ENCODE data around the gene CERS3.

DNA sequence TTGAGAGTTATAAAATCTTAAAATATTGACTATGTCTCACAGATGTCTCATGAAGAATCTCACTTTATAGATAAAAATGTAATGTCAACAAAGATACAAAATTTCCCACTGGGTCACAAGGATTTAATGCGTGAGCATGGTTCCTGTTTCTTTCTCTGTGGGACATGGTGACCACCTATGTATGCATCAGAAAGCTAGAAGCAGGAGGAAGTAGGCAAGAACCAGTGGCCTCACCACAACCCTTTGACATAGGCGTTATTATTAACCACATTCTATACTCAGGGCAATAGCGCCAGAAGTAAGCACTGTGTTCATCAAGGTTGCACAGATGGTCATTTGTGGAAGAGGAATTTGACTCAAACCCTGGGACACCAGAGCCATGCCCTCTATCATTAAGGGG, 175.3 kb downstream of the CERS3 start:
- TF ChIP-seq, protein P1, sequence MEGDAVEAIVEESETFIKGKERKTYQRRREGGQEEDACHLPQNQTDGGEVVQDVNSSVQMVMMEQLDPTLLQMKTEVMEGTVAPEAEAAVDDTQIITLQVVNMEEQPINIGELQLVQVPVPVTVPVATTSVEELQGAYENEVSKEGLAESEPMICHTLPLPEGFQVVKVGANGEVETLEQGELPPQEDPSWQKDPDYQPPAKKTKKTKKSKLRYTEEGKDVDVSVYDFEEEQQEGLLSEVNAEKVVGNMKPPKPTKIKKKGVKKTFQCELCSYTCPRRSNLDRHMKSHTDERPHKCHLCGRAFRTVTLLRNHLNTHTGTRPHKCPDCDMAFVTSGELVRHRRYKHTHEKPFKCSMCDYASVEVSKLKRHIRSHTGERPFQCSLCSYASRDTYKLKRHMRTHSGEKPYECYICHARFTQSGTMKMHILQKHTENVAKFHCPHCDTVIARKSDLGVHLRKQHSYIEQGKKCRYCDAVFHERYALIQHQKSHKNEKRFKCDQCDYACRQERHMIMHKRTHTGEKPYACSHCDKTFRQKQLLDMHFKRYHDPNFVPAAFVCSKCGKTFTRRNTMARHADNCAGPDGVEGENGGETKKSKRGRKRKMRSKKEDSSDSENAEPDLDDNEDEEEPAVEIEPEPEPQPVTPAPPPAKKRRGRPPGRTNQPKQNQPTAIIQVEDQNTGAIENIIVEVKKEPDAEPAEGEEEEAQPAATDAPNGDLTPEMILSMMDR (conservative IDR thresholded peaks at IDR 0.05; ENCODE audit: low read depth, low read length) = no peak
- TF ChIP-seq EZH2 (IDR thresholded peaks at IDR 0.05; ENCODE audit: borderline replicate concordance, low read depth, low read length, poor library complexity, severe bottlenecking) = no peak

Measured in A673 (cell line).